NCI-H2227 (cell line): Measurements from ENCODE around the gene ZNF592.

ENCODE experiments used
- DNase-seq: peaks from one replicate; lab custom pipeline; 2025; ENCODE audit not compliant: unreplicated experiment; lab: John Stamatoyannopoulos, UW

The ZNF592 gene

GRCh38 chr15:84804005-84804900, 55.9 kb downstream of the ZNF592 start:
- DNase-seq: no peak

- DNase-seq: no peak
These were observed 56.8 kb downstream of the ZNF592 start for GRCh38 chr15:84805221-84805620.

- no peak for DNase-seq
These were observed 58.8 kb downstream of the ZNF592 start for GRCh38 chr15:84807228-84807627.

GRCh38 chr15:84810073-84810840, 61.9 kb downstream of the ZNF592 start:
- DNase-seq: peak; percentile 6

GRCh38 chr15:84811151-84811550, 62.8 kb downstream of the ZNF592 start:
- DNase-seq: no peak

- no peak for DNase-seq
These were observed 63.4 kb downstream of the ZNF592 start for GRCh38 chr15:84811828-84812227.

GRCh38 chr15:84812842-84813241, 64.5 kb downstream of the ZNF592 start:
- DNase-seq: no peak

- no peak for DNase-seq
These were observed 65.0 kb downstream of the ZNF592 start for GRCh38 chr15:84813435-84813834.

GRCh38 chr15:84813931-84814330, 65.5 kb downstream of the ZNF592 start:
- DNase-seq: no peak

GRCh38 chr15:84814916-84815315, 66.5 kb downstream of the ZNF592 start:
- no peak for DNase-seq

- no peak for DNase-seq
These were observed 68.5 kb downstream of the ZNF592 start, which contains the start of gene ALPK3 for GRCh38 chr15:84816694-84817465. TSS of gene ALPK3 (plus strand) at chr15:84817356. CDS start at chr15:84817453, 97 bp downstream.

GRCh38 chr15:84817466-84818081, 69.2 kb downstream of the ZNF592 start:
- no peak for DNase-seq

- DNase-seq: no peak
These were observed 70.1 kb downstream of the ZNF592 start for GRCh38 chr15:84818261-84819131.

GRCh38 chr15:84819291-84819768, 70.9 kb downstream of the ZNF592 start:
- no peak for DNase-seq

GRCh38 chr15:84819791-84820190, 71.4 kb downstream of the ZNF592 start:
- DNase-seq: no peak

GRCh38 chr15:84821501-84822021, 73.2 kb downstream of the ZNF592 start:
- DNase-seq: no peak

GRCh38 chr15:84822653-84823281, 74.4 kb downstream of the ZNF592 start:
- no peak for DNase-seq

- DNase-seq: no peak
These were observed 75.0 kb downstream of the ZNF592 start for GRCh38 chr15:84823282-84823878.
